Skin epidermis (tissue), 12 donors: ENCODE measurements around the gene ACOT7.

ENCODE experiments used
- H3K27ac ChIP-seq, 21 experiments: fragments of 200-600 bp; sonication (generic) in 11 of 21; one replicate each; pipeline ENCODE4 v1.5.0; 2020; ENCODE audit warnings: mild to moderate bottlenecking in 3 of 21, inconsistent platforms in 2 of 21, moderate library complexity in 2 of 21
- H3K4me3 ChIP-seq, 7 experiments: fragments of 200-600 bp; sonication (generic) in 2 of 7; one replicate each; pipeline ENCODE4 v1.5.0; 2020; ENCODE audit warnings: inconsistent platforms in 2 of 7, mild to moderate bottlenecking in 2 of 7, moderate library complexity in 1 of 7

The ACOT7 gene

GRCh38 chr1:6424619-6425593, 31.3 kb upstream of the ACOT7 start, which contains the start of gene ESPN:
Gene ESPN, plus strand, starts transcription at chr1:6424776. Its CDS starts 180 bp downstream, at chr1:6424956.
- peak within 1 kb of the TSS in 2 of 21 experiments; percentile 1 to 22 for H3K27ac ChIP-seq
- peak within 1 kb of the TSS; percentile 13 to 43 (median 28) for H3K4me3 ChIP-seq

GRCh38 chr1:6424000-6424565, 30.5 kb upstream of the ACOT7 start:
- peak overlapping the region in 2 of 7 experiments; percentile 37 to 43 for H3K4me3 ChIP-seq
- H3K27ac ChIP-seq = no peak overlapping the region

- H3K4me3 ChIP-seq = peak overlapping the region in 1 of 7 experiments; percentile 37
- H3K27ac ChIP-seq = no peak overlapping the region
These were observed 29.9 kb upstream of the ACOT7 start for GRCh38 chr1:6423321-6423999.

- H3K27ac ChIP-seq = no peak overlapping the region
- H3K4me3 ChIP-seq = no peak overlapping the region
These were observed 27.7 kb upstream of the ACOT7 start for GRCh38 chr1:6421266-6421665.

GRCh38 chr1:6420454-6421042, 27.0 kb upstream of the ACOT7 start:
- Histone ChIP-seq H3K4me3 (peak overlapping the region in 2 of 7 experiments; percentile 47 to 53), H3K27ac (peak overlapping the region in 1 of 21 experiments; percentile 62)

- Histone ChIP-seq H3K27ac (peak within 1 kb of the TSS in 17 of 21 experiments; percentile 17 to 84 (median 64)), H3K4me3 (peak within 1 kb of the TSS; percentile 25 to 53 (median 37))
These were observed 26.4 kb upstream of the ACOT7 start, which contains the start of gene HES2 for GRCh38 chr1:6419804-6420453. Gene HES2, minus strand, starts transcription at chr1:6419919. Its CDS starts 99 bp downstream, at chr1:6419820.

- H3K4me3 ChIP-seq = peak overlapping the region; percentile 25 to 53 (median 37)
- H3K27ac ChIP-seq = peak overlapping the region in 17 of 21 experiments; percentile 17 to 84 (median 64)
These were observed 25.8 kb upstream of the ACOT7 start for GRCh38 chr1:6419397-6419803.

- Histone ChIP-seq H3K4me3 (peak overlapping the region; percentile 25 to 53 (median 37)), H3K27ac (peak overlapping the region in 16 of 21 experiments; percentile 39 to 84 (median 65))
These were observed 25.3 kb upstream of the ACOT7 start for GRCh38 chr1:6418668-6419396.

GRCh38 chr1:6417961-6418667, 24.5 kb upstream of the ACOT7 start:
- H3K27ac ChIP-seq = peak overlapping the region in 1 of 21 experiments; percentile 78
- peak overlapping the region in 6 of 7 experiments; percentile 29 to 53 (median 41) for H3K4me3 ChIP-seq

GRCh38 chr1:6416906-6417305, 23.3 kb upstream of the ACOT7 start:
- Histone ChIP-seq H3K4me3 (no peak overlapping the region), H3K27ac (peak overlapping the region in 1 of 21 experiments; percentile 60)

GRCh38 chr1:6416295-6416656, 22.7 kb upstream of the ACOT7 start:
- Histone ChIP-seq H3K4me3 (no peak overlapping the region), H3K27ac (peak overlapping the region in 4 of 21 experiments; percentile 30 to 60 (median 42))

GRCh38 chr1:6414881-6415626, 21.5 kb upstream of the ACOT7 start:
- Histone ChIP-seq H3K4me3 (no peak overlapping the region), H3K27ac (peak overlapping the region in 14 of 21 experiments; percentile 14 to 79 (median 50))

GRCh38 chr1:6414443-6414844, 20.9 kb upstream of the ACOT7 start:
- H3K4me3 ChIP-seq = no peak overlapping the region
- peak overlapping the region in 14 of 21 experiments; percentile 14 to 79 (median 50) for H3K27ac ChIP-seq

GRCh38 chr1:6412896-6413295, 19.3 kb upstream of the ACOT7 start:
- Histone ChIP-seq H3K4me3 (no peak overlapping the region), H3K27ac (no peak overlapping the region)

GRCh38 chr1:6410248-6410893, 16.8 kb upstream of the ACOT7 start:
- no peak overlapping the region for H3K27ac ChIP-seq
- no peak overlapping the region for H3K4me3 ChIP-seq

- no peak overlapping the region for H3K27ac ChIP-seq
- no peak overlapping the region for H3K4me3 ChIP-seq
These were observed 16.2 kb upstream of the ACOT7 start for GRCh38 chr1:6409733-6410132.
